ENCODE data around the gene CDH2. TPM values are rescaled to one million over a fixed set of nuclear protein-coding genes. Genes with fewer than 3 reads are reported as not detected.

Gene CDH2
- polyA plus RNA-seq, 3 donors = 0.15 to 1.1 (median 0.83) TPM

DNA sequence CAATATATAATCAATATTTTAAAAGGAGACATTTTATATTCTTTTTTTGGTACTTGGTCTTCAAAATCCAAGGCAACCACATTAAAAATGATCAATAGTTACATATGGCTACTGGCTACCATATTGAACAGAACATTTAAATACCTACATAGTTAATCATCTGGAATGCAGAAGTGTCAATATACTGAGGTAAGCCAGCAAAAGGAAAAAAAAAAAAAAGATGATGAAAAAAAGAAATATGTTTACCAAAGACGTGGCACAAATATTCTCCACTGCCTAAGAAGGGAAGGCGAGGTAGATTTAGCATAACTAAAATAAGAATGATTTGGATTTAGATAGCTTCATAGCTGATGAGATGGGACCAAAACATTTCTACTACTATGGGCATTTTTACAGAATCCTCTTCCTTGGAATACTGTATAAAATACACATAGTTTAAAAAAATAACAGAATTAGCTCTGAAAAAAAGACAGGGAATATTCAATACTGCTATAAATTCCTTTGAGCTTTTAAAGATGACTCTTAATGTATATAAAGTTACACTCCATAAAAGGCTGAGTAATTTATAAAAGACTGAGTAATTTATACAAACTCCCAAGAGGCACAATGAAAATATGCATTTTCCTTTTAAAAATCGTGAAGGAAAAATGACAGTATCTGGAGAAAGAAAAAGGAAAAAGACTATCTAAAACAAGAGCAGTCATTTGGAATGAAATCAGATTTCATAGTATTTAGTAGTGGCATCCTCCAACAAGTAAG lies 63.5 kb downstream of the CDH2 start:
- 53 to 78% (median 68%) methylated on average over 3 of the region's 3 CpGs for WGBS, 3 donors
- no peak overlapping the region for H3K27ac ChIP-seq (ENCODE audit: low read depth, low read length)

DNA sequence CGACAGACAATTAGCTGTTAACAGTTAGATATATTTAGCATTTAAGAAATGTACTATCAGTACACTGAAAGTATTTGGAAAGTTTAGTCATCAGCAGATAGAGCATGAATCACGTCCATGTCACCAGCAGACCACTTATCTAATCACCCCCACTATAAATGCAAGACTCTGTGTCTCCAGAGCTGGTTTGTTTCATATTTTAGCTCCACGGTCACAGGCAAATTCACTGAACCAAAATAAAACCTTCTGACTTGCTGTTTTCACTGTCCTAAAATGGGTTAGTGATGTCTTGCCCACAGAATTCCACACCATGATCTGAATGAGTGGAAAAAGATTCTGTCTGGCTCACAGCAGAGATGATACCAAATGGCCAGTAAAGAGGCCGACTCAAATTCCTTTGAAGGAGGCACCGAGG lies 64.9 kb downstream of the CDH2 start:
- 46 to 70% (median 58%) methylated on average over 5 of the region's 5 CpGs for WGBS, 3 donors
- no peak overlapping the region for H3K27ac ChIP-seq (ENCODE audit: low read depth, low read length)

DNA sequence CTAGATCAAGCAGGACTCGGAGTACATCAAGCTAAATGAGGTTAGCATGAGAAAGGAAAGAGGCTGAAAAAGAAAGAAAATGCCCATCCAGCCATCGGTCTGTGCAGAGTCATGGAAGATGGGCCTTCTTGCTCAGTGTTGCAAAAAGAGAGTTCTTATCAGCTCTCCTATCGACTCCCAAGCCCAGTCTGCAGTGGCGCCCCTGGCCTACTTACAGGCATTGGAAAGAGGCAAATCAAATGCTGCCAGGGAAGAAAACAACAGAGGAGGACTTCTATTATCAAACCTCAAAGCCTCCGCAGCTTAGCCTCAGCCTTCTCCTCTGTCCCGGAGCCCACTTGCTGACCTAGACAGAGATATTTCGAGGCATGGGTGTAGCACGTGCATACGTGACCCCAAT lies 66.0 kb downstream of the CDH2 start:
- H3K27ac ChIP-seq (ENCODE audit: low read depth, low read length) = no peak overlapping the region
- 82 to 89% (median 89%) methylated on average over 9 of the region's 9 CpGs for WGBS, 3 donors

DNA sequence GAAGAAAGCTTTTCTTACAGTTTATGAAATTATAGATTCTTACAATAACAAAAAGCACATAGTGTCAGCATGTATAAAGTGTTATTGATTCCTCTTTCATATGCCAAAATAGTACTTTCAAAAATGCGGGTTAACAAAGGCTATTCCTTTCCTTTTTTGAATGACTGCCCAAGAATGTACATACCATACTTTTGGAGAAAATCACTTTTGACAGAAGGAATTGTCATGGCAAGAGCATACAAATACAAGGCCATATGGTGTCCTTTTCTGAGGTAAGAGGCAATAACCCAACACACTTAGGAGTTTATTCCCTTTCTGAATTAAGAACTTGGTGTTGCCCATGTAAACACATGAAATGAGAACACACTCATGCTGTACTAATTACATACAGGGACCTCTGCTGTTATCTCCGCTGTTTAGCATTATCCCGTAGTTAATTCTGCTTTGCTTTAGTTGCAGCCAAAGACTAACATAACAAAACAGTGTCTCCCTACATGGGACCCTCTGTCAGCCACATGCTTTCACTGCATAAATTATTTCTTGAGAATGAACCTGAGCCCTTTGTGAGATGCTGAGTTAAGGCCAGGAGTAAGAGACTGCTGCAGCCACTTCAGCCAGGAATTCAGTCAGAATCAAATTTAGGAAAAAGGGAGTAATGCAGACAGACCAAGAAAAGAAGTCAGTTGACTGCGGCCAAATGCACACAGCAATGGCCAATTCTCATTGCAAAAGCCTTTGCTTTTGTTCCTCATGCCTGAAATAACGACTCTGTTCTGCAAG lies 67.0 kb downstream of the CDH2 start:
- 72 to 82% (median 81%) methylated on average over 5 of the region's 5 CpGs for WGBS, 3 donors
- H3K27ac ChIP-seq (ENCODE audit: low read depth, low read length) = no peak overlapping the region

DNA sequence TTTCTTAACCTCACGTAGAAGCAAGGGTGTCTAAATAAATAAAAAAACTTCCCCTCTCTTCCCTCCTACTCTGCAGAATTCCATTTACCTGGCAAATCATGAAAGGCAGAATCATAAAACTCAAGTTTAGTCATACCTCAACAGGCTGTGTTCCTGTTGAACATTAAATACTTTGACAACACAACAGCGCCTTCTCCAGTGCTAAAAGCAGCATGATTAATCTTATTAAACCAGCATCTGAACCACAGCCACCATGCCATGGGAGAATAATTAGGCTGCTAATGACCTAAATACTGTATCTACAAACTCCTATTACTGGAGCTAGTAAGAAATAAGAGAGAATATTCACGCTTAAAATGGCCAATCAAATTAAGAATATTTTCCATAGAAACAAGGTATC lies 68.1 kb downstream of the CDH2 start:
- WGBS, 3 donors = 25 to 86% (median 70%) methylated on average over 3 of the region's 3 CpGs
- H3K27ac ChIP-seq (ENCODE audit: low read depth, low read length) = no peak overlapping the region

DNA sequence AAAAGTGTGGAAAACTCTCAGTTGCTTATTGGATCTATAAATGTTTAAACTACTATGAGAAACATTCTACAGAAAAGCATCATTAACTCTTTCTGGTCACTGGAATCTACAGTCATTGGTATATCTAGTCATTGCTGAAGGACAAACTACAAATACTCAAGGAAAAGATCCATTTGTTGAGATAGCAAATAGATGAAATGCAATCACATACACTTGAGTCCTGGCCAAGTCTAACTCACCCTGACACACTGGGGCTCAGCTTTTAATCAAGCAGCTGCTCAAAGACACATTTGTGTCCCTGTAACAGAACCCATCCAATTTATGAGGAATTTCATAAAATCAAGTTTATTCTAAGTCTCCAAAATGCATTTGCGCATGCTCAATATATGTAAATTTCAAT lies 68.7 kb downstream of the CDH2 start:
- H3K27ac ChIP-seq (ENCODE audit: low read depth, low read length) = no peak overlapping the region
- WGBS, 3 donors = 93 to 100% (median 98%) methylated on average over 1 of the region's 1 CpG

DNA sequence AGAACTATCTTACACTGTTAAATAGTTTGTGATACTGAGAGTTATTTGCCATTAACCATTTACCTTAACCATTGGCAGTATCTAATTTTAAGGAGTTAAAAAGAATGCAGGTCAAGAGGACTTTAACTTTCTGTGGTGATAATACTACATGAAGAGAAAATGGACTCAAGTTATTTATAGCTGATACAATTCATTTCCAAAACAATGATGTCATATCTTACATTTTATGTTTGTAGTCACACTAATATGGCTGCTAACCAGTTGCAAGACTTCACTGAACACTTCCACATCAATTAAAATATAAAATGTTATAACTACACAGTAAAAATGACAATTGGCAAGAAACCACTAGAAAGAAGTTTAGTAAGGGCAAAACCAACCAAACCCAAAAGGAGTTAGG lies 77.7 kb downstream of the CDH2 start:
- no peak overlapping the region for H3K27ac ChIP-seq (ENCODE audit: low read depth, low read length)

DNA sequence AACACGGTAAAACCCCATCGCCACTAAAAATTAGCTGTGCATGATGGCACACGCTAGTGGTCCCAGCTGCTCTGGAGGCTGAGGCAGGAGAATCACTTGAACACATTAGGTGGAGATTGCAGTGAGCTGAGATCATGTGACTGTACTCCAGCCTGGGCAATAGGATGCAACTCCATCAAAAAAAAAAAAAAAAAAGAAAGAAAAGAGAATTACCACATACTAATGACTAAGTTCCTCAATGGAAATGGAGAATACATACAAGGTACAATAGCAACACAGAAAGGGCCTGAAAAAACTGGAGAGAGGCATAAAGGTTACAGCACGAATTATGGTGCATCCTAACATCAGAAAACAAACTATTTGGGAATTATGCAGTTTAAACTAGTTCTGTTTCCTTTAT lies 81.3 kb downstream of the CDH2 start:
- no peak overlapping the region for H3K27ac ChIP-seq (ENCODE audit: low read depth, low read length)
- WGBS, 3 donors = 90 to 93% (median 93%) methylated on average over 4 of the region's 4 CpGs

DNA sequence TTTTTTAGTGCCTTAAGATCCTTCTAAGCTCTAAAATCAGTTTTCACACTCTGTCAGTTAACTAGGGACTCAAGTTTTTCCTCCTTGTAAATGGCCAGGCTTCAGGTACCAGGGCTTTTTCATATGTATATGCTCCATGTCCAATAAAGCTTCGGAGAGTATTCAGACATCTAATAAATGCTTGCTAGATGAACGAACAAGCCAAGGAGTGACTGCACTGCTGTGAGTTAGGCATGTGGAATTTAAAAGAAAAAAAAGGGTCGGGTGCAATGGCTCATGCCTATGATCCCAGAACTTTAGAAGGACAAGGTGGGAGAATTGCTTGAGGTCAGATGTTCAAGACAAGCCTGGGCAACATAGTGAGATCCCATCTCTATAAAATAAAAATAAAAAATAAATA lies 81.9 kb downstream of the CDH2 start:
- WGBS, 3 donors = 86 to 89% (median 88%) methylated on average over 3 of the region's 3 CpGs
- H3K27ac ChIP-seq (ENCODE audit: low read depth, low read length) = no peak overlapping the region

DNA sequence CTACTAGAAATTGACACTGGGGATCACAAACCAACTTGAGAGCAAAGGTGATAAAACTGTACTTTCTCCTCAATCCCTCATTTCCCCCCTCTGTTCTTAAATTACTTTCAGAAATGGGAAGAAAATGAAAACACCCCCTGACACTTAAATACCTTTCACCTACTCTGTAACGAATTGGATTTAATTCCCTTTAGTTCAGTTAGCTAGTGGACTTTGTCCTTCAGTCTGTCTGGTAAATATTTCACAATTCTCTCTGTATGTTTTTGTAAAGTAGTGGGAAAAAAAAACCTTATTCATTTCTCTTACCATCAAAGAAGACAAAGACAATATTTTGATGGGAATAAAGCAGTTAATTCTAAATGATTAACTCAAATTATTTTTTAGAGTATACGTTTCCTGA lies 85.7 kb downstream of the CDH2 start:
- 28 to 69% (median 63%) methylated on average over 2 of the region's 2 CpGs for WGBS, 3 donors
- no peak overlapping the region for H3K27ac ChIP-seq (ENCODE audit: low read depth, low read length)

DNA sequence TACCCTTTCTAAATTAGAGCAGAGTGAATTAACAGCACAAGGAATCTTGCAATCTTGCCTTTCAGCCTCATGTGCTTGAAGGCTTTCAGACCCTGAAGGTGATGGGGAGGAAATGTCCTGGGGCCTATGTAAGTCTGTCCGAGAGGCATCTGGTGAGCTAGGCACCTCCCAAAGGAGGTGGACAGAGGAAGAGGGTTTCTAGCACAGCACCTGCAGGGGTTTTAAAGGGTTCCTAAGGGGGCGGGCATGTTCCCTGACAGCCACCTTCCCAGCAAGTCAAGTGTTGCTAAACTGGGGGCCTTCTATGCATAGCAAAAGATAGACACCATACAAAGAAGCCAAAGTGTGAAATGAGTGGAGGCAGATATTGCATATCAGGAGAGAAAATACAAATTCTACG lies 88.5 kb downstream of the CDH2 start:
- 87 to 92% (median 88%) methylated on average over 3 of the region's 3 CpGs for WGBS, 3 donors
- no peak overlapping the region for H3K27ac ChIP-seq (ENCODE audit: low read depth, low read length)

DNA sequence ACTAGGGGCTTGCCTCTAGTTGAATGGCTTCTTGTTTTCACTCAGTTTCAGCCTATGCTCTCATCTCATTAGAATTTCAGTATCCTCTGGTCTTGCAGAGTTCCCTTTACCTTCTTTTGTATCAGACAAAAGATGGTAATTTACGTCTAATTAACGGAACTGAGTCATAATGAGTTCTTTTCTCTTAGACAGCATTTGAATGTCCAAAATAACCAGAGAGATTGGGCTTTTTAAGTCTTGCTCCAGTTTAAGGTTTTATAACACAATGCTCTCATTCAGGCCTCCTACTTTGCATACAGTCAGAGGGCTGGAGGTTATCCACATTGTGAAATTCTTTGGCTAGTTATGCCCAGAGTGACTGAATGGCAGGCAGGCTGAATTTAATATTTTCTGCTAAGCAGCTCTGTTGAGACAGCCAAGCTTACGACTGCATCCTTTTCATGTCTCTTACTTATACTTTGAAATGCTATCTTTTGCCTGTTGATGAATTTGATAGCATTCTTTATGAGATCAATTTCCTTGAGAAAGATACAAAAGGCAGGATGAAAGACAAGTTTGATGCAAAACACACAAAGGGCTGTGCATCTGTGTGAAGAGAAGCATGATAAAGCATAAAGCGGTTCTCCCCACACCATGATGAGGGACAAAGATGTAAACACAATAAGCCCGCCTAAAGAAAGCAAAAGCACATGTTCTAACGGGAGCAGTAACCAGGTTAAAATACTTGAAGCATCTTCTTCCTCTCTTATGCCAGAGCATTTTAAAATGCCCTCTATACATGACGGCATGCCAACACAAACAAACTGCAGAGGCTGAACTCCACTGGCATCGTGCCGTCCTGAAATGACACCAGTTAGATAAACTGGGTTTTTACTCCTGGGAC lies 90.0 kb downstream of the CDH2 start:
- no peak overlapping the region for H3K27ac ChIP-seq (ENCODE audit: low read depth, low read length)
- WGBS, 3 donors = 33 to 66% (median 52%) methylated on average over 9 of the region's 9 CpGs

DNA sequence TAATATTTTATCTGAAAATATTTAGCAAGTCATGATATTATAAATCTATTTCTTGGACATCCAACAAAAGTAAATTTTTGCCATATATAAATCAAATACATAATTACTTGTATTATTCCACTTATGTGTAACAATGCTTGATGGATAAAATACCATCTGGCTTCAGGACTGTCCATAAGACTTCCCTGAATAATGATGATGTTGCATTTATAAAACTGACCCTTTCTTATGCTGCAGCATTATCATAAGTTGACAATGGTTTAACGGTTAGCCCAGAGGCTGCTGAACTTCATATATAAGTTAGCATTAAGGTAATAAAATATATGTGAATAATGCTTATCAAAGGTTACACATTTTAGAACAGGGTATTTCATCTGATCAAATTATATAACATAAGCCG lies 95.4 kb downstream of the CDH2 start:
- H3K27ac ChIP-seq (ENCODE audit: low read depth, low read length) = no peak overlapping the region
- WGBS, 3 donors = 72 to 91% (median 78%) methylated on average over 2 of the region's 2 CpGs

DNA sequence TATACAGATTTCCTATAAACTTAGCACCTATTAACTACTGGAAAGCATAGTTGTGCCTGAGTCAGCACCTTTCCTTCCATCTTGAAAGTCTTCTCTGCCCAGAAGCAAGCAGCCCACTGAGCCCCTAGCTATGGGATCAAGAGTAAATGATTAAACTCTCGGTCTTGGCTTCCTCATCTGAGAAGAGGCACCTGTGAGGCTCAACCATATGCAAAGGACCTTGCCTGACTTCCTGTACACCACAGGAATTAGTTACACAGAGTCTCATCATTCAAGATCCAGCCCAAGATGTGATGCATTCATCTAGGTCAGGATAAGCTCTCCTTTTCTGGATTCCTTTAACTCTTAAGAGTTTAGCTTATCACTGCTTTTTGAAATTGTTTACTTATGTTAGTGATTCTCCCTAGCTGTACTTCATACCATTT lies 96.0 kb downstream of the CDH2 start:
- 62 to 78% (median 72%) methylated on average over 1 of the region's 1 CpG for WGBS, 3 donors

DNA sequence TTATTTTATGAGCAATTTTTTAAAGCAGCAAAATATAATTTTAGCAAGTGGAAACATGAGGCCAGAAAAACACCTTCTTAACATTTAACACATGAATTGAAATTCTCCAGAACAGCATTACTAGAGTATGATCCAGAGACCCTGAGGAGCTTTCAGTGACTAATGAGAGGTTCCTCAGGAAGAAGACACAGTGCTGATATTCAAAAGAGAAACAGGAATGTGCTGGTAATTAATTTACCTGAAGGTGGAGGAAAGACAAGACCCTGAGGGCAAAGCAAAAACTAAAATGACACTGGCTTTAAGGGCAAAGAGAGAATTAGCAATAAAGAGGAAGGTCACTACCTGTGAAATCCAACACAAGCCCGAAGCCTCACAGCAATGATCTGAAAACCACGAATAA lies 97.0 kb downstream of the CDH2 start:
- 79 to 85% (median 79%) methylated on average over 2 of the region's 2 CpGs for WGBS, 3 donors
- no peak overlapping the region for H3K27ac ChIP-seq (ENCODE audit: low read depth, low read length)

More for the DNA sequence above, 96.0 kb downstream of the CDH2 start:
- no peak overlapping the region for H3K27ac ChIP-seq (ENCODE audit: low read depth, low read length)

DNA sequence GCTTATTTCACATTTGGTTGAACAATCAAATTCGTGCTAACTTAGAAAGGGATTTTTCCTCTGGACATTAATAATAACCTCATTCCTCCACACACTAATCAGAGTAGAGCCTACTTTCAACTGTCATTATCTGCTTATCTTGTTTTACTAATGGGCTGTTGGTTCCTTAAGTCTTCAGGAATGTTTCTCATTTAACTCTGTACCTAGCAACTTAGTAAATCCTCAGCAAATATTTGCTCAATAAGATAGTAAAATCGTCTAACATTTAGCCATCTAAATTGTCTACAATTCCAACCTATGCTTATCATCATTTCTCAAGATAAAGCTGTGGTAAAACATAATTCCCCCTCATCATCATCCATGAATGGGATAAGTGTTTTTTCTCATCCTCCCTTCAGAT lies 98.1 kb downstream of the CDH2 start:
- WGBS, 3 donors = 19 to 60% (median 40%) methylated on average over 2 of the region's 2 CpGs
- no peak overlapping the region for H3K27ac ChIP-seq (ENCODE audit: low read depth, low read length)

DNA sequence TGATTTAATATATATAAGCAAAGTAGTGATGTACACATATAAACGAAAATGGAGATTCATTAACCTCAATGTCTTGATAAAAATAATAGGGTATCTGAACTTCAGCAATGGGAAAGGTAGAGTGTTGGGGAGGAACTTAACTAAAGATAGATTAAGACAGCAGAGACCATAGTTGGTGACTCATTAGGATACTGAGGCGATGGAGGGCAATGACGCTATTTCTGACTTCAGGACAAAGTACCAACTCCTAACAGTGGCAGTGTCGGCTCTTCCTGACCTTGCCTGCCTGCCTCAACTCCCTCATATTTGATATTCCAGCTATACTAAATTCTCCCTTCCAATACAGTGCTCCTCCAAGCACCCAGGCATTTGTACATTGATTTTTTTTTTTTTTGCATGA lies 98.6 kb downstream of the CDH2 start:
- H3K27ac ChIP-seq (ENCODE audit: low read depth, low read length) = no peak overlapping the region
- 55 to 82% (median 75%) methylated on average over 4 of the region's 4 CpGs for WGBS, 3 donors

DNA sequence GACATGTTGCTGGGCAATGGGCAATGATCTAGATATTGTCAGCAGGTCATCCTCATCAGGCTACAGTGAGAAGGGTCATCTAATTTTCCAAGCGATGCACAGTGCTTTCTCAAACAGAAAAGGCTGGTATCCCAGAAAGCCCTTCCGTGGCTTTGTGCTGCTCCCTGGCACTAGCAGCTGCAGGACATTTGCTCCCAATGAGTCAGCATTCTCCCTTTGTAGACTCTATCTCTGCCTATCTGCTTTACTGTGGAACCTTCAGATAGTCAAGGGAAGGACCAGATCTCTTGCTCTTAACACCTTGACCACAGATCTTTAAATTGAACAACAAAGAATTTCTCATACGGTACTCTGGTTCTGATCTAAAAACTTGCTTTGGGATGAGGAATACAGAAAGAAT lies 101.4 kb downstream of the CDH2 start:
- WGBS, 3 donors = 78 to 90% (median 90%) methylated on average over 3 of the region's 3 CpGs
- H3K27ac ChIP-seq (ENCODE audit: low read depth, low read length) = no peak overlapping the region

DNA sequence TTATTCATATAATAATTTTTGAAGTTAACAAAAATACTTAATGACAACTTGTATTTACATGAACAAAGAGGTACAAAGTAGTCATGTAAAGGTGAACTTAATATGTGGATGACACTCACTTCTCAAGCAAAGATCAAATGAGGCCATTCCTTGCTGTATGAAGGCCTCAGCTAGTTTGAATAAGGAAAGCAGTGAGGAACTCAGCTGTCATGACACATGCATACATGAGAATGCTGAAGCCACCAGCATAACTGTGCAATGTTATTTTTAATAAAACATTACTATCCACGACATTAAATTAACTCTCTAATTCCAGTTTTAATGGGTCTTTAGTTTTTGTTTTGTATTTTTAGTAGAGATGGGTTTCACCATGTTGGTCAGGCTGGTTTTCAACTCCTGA lies 102.9 kb downstream of the CDH2 start:
- H3K27ac ChIP-seq (ENCODE audit: low read depth, low read length) = no peak overlapping the region
- WGBS, 3 donors = 71 to 77% (median 72%) methylated on average over 1 of the region's 1 CpG
